SU-DHL-6 (cell line): ENCODE measurements around the gene DNAH9.

Source experiments
- H2AFZ ChIP-seq: fragments of 200-600 bp; sonication (generic); 2 replicates; pipeline ENCODE4 v1.6.1; 2014; ENCODE audit warnings: low read depth, mild to moderate bottlenecking, moderate library complexity, mixed read lengths, antibody characterized with exemption, low read length; ENCODE audit not compliant: severe bottlenecking
- H3F3A ChIP-seq: fragments of 200-600 bp; shearing (Covaris generic); 2 replicates; pipeline ENCODE4 v1.6.0; 2016; ENCODE audit warnings: antibody characterized with exemption, mild to moderate bottlenecking; ENCODE audit not compliant: insufficient read depth
- H3K27ac ChIP-seq: fragments of 200-600 bp; sonication (generic); 2 replicates; pipeline ENCODE4 v1.5.1; 2016; ENCODE audit warnings: low read depth, mild to moderate bottlenecking, low read length, moderate library complexity, mixed read lengths
- H3K27me3 ChIP-seq: fragments of 200-600 bp; sonication (generic), shearing (Covaris generic); 2 replicates; pipeline ENCODE4 v1.6.0; 2014; ENCODE audit warnings: mild to moderate bottlenecking, low read length
- H3K36me3 ChIP-seq: fragments of 200-600 bp; sonication (generic); 2 replicates; pipeline ENCODE4 v1.6.1; 2014; ENCODE audit warnings: mild to moderate bottlenecking, low read length, mixed read lengths
- H3K4me2 ChIP-seq: fragments of 300-600, 200-600 bp; shearing (Covaris generic), sonication (generic); 2 replicates; pipeline ENCODE4 v1.6.0; 2014; ENCODE audit warnings: low read length, low read depth, mild to moderate bottlenecking; ENCODE audit not compliant: poor library complexity, severe bottlenecking
- H3K4me3 ChIP-seq: fragments of 200-600 bp; sonication (generic); 2 replicates; pipeline ENCODE4 v1.5.1; 2014; ENCODE audit warnings: antibody characterized with exemption, low read length, mild to moderate bottlenecking, mixed read lengths; ENCODE audit not compliant: insufficient read depth, poor library complexity, severe bottlenecking
- H3K79me2 ChIP-seq: fragments of 200-600 bp; sonication (generic); 2 replicates; pipeline ENCODE4 v1.6.1; 2014; ENCODE audit warnings: mild to moderate bottlenecking, low read length, moderate library complexity; ENCODE audit not compliant: insufficient read depth
- H3K9ac ChIP-seq: fragments of 200-600 bp; sonication (generic); 2 replicates; pipeline ENCODE4 v1.7.0; 2014; ENCODE audit warnings: mild to moderate bottlenecking, low read length
- H3K9me2 ChIP-seq: fragments of 200-600 bp; sonication (generic); replicated peaks from 2 replicates; pipeline ENCODE4 v1.6.1; 2014; ENCODE audit warnings: low read length; ENCODE audit not compliant: insufficient read depth
- H3K9me3 ChIP-seq: fragments of 200-600 bp; sonication (generic); 2 replicates; pipeline ENCODE4 v1.6.1; 2014; ENCODE audit warnings: low read length, mixed read lengths; ENCODE audit not compliant: insufficient read depth
- H4K20me1 ChIP-seq: fragments of 200-600 bp; sonication (generic); 2 replicates; pipeline ENCODE4 v1.6.1; 2014; ENCODE audit warnings: low read depth, mild to moderate bottlenecking, antibody characterized with exemption, low read length, moderate library complexity, mixed read lengths
- EZH2phosphoT487 ChIP-seq: fragments of 200-600 bp; sonication (generic), shearing (Covaris generic); conservative IDR thresholded peaks from 2 replicates; pipeline ENCODE4 v1.6.1; 2018; ENCODE audit warnings: mild to moderate bottlenecking, antibody characterized with exemption, low read length, moderate library complexity, mixed read lengths
- TF ChIP-seq, protein P1 (sequence below): fragments of 200-600 bp; sonication (generic); IDR thresholded peaks from one replicate; pipeline ENCODE4 v1.5.1; 2017; ENCODE audit warnings: antibody characterized with exemption, mild to moderate bottlenecking, low read length, moderate library complexity; ENCODE audit not compliant: insufficient read depth, poor library complexity, severe bottlenecking

DNAH9 gene

DNA sequence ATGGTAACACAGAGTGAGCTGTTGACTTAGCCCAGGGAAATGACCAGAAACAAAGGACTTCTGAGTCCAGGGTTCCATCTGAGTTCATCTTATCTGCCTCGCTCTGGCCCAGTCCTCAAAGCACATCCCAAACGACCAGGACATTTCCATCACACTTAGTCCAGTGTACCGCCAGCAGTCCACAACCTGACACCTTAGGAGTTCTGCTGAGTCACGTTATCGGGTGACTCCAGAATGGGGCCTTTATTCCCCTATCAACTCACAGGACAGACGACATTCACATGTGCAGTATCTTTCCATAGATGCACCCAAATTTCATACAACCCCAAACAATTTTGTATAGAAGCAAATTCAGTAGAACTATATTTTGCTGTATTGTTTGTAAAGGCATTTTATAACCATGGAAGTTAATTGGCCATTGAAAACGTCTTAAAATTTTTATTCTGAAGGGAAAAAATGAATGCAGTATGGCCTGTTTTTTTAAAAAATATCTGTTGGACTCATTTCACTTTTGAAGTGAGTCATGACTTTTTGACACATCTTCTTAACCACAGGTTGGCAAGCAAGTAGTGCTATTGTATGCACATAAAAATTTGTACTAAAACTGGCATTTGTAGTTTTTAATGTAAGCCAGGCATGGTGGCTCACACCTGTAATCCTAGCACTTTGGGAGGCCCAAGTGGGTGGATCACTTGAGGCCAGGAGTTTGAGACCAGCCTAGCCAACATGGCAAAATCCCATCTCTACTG is 352.7 kb downstream of the DNAH9 start:
- Histone ChIP-seq H3K36me3 (no peaks in the 10 kb centered on the region; the same call in 1 of the 2 replicates), H3K79me2 (no peaks in the 10 kb centered on the region), H3K4me3 (no peak overlapping the region), H3K4me2 (no peak overlapping the region), H3K27me3 (no peaks in the 10 kb centered on the region), H3K9ac (no peak overlapping the region), H3K27ac (no peak overlapping the region), H3F3A (no peaks in the 10 kb centered on the region), H3K9me2 (no peaks in the 10 kb centered on the region), H4K20me1 (no peaks in the 10 kb centered on the region), H2AFZ (no peak overlapping the region), H3K9me3 (no peaks in the 10 kb centered on the region)
- TF ChIP-seq, protein P1, sequence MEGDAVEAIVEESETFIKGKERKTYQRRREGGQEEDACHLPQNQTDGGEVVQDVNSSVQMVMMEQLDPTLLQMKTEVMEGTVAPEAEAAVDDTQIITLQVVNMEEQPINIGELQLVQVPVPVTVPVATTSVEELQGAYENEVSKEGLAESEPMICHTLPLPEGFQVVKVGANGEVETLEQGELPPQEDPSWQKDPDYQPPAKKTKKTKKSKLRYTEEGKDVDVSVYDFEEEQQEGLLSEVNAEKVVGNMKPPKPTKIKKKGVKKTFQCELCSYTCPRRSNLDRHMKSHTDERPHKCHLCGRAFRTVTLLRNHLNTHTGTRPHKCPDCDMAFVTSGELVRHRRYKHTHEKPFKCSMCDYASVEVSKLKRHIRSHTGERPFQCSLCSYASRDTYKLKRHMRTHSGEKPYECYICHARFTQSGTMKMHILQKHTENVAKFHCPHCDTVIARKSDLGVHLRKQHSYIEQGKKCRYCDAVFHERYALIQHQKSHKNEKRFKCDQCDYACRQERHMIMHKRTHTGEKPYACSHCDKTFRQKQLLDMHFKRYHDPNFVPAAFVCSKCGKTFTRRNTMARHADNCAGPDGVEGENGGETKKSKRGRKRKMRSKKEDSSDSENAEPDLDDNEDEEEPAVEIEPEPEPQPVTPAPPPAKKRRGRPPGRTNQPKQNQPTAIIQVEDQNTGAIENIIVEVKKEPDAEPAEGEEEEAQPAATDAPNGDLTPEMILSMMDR = no peak
- no peak for TF ChIP-seq EZH2phosphoT487

DNA sequence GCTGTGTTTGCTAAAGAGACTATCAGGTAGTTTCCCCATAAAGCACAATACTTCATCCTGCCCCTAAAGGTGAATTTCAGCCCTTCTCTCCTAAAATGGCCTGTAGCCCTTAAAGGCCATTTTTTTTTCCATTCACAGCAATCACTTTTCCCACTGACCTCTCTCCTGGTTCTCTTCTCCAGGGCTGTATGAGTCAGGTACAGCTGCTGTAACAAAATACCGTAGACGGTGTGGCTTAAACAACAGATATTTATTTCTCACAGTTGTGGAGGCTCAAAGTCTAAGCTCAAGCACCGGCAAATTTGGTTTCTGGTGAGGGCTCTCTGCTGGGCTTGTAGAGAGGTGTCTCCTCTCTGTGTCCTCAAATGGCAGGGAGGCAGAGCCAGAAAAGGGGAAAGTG is 354.3 kb downstream of the DNAH9 start:
- H3K4me2 ChIP-seq = no peak overlapping the region
- no peak overlapping the region for H3K27ac ChIP-seq
- TF ChIP-seq, protein P1 = no peak
- TF ChIP-seq EZH2phosphoT487 = no peak
- H3K9ac ChIP-seq = no peak overlapping the region
- H3K36me3 ChIP-seq = no peaks in the 10 kb centered on the region; the same call in 1 of the 2 replicates
- H3K4me3 ChIP-seq = no peak overlapping the region
- no peaks in the 10 kb centered on the region for H3K79me2 ChIP-seq
- H3K9me3 ChIP-seq = no peaks in the 10 kb centered on the region
- no peaks in the 10 kb centered on the region for H3K27me3 ChIP-seq
- H4K20me1 ChIP-seq = no peaks in the 10 kb centered on the region
- no peaks in the 10 kb centered on the region for H3K9me2 ChIP-seq
- H2AFZ ChIP-seq = no peak overlapping the region
- H3F3A ChIP-seq = no peaks in the 10 kb centered on the region

DNA sequence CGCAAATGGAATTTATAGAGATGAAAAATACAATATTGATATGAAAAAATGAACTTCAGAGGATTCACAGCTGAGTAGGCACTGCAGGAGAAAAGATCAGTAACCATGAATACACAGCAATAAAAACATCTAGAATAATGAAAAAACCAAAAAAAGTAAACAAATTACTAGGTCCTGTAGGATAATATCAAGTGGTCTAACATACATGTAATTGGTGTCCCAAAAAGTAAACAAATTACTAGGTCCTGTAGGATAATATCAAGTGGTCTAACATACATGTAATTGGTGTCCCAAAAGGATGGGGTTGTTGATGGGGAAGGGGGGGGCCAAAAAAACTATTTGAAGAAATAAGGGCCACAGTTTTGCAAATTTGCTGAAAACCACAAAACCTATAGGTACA is 355.7 kb downstream of the DNAH9 start:
- no peaks in the 10 kb centered on the region for H3K9me3 ChIP-seq
- H3K9me2 ChIP-seq = no peaks in the 10 kb centered on the region
- H3K27ac ChIP-seq = no peak overlapping the region
- H3K79me2 ChIP-seq = no peaks in the 10 kb centered on the region
- H3K4me3 ChIP-seq = no peak overlapping the region
- no peak overlapping the region for H2AFZ ChIP-seq
- H3K4me2 ChIP-seq = no peak overlapping the region
- no peak overlapping the region for H3K9ac ChIP-seq
- H3K27me3 ChIP-seq = no peaks in the 10 kb centered on the region
- H3F3A ChIP-seq = no peaks in the 10 kb centered on the region
- no peaks in the 10 kb centered on the region for H4K20me1 ChIP-seq
- no peak for TF ChIP-seq EZH2phosphoT487
- TF ChIP-seq, protein P1 = no peak
- no peaks in the 10 kb centered on the region; the same call in 1 of the 2 replicates for H3K36me3 ChIP-seq
